Esophagus muscularis mucosa (tissue), 3 donors: ENCODE data around the gene LGR4.

Source experiments
- POLR2A ChIP-seq: fragments of 450-650 bp; IDR thresholded peaks from one replicate; pipeline ENCODE4 v1.6.1; 2017; ENCODE audit warnings: antibody characterized with exemption, moderate library complexity, mild to moderate bottlenecking, low read depth
- POLR2AphosphoS5 ChIP-seq, 2 donors: sonication (generic); formaldehyde crosslinking; IDR thresholded peaks; one replicate each; pipeline ENCODE4 v1.6.1; 2017; ENCODE audit warnings: antibody characterized with exemption in 2 of 2
- TF ChIP-seq, protein P1 (sequence below), 3 experiments: fragments of 200-600 bp in 2 of 3; fragments of 450-650 bp in 1 of 3; sonication (generic) in 2 of 3; IDR thresholded peaks; one replicate each; pipeline ENCODE4 v1.5.1; 2017 to 2019; ENCODE audit warnings: antibody characterized with exemption in 3 of 3, mild to moderate bottlenecking in 2 of 3, moderate library complexity in 1 of 3

- TF ChIP-seq, protein P1, sequence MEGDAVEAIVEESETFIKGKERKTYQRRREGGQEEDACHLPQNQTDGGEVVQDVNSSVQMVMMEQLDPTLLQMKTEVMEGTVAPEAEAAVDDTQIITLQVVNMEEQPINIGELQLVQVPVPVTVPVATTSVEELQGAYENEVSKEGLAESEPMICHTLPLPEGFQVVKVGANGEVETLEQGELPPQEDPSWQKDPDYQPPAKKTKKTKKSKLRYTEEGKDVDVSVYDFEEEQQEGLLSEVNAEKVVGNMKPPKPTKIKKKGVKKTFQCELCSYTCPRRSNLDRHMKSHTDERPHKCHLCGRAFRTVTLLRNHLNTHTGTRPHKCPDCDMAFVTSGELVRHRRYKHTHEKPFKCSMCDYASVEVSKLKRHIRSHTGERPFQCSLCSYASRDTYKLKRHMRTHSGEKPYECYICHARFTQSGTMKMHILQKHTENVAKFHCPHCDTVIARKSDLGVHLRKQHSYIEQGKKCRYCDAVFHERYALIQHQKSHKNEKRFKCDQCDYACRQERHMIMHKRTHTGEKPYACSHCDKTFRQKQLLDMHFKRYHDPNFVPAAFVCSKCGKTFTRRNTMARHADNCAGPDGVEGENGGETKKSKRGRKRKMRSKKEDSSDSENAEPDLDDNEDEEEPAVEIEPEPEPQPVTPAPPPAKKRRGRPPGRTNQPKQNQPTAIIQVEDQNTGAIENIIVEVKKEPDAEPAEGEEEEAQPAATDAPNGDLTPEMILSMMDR (IDR thresholded peaks at IDR 0.05) = no peak
- TF ChIP-seq POLR2AphosphoS5 (IDR thresholded peaks at IDR 0.05) = no peak
- no peak for TF ChIP-seq POLR2A
Observed at GRCh38 chr11:27431808-27432207, 40.8 kb downstream of the LGR4 start.
